ENCODE results near the gene PYY. TPM values are rescaled to one million over a fixed set of nuclear protein-coding genes. Genes with fewer than 3 reads are reported as not detected.

The PYY gene
- total and polyA plus RNA-seq, 2 experiments from 2014 or later, result not detected

- Histone ChIP-seq H3K36me3 (no peaks in the 10 kb centered on the region), H3K27me3 (peaks cover 22% of the 10 kb centered on the region), H3K9me3 (ENCODE audit: low read depth) (no peaks in the 10 kb centered on the region), H3K27ac (no peak overlapping the region), H3K4me3 (no peak overlapping the region), H3K4me1 (ENCODE audit: low read depth) (no peaks in the 10 kb centered on the region)
- DNase-seq (ENCODE audit: low read depth in 1 of 2, low spot score in 1 of 2), result no peak
- no peak for TF ChIP-seq CTCF (IDR thresholded peaks at IDR 0.05; ENCODE audit: low read depth, low read length)
Measured at GRCh38 chr17:43924558-43924957, 29.2 kb downstream of the PYY start.

GRCh38 chr17:43920500-43921095, 33.1 kb downstream of the PYY start:
- no peak for TF ChIP-seq CTCF (IDR thresholded peaks at IDR 0.05; ENCODE audit: low read depth, low read length)
- peaks cover 5% of the 10 kb centered on the region for H3K27me3 ChIP-seq

GRCh38 chr17:43918026-43918389, 35.7 kb downstream of the PYY start:
- Histone ChIP-seq H3K36me3 (no peaks in the 10 kb centered on the region), H3K9me3 (ENCODE audit: low read depth) (no peaks in the 10 kb centered on the region), H3K27me3 (peaks cover 5% of the 10 kb centered on the region), H3K27ac (no peak overlapping the region), H3K4me1 (ENCODE audit: low read depth) (no peaks in the 10 kb centered on the region), H3K4me3 (no peak overlapping the region)
- no peak for DNase-seq (ENCODE audit: low read depth in 1 of 2, low spot score in 1 of 2)
- no peak for TF ChIP-seq CTCF (IDR thresholded peaks at IDR 0.05; ENCODE audit: low read depth, low read length)

More at GRCh38 chr17:43920500-43921095, 33.1 kb downstream of the PYY start:
- no peak overlapping the region for H3K27ac ChIP-seq
- no peaks in the 10 kb centered on the region for H3K4me1 ChIP-seq (ENCODE audit: low read depth)
- DNase-seq (ENCODE audit: low read depth in 1 of 2, low spot score in 1 of 2), result no peak
- H3K36me3 ChIP-seq, result no peaks in the 10 kb centered on the region
- no peaks in the 10 kb centered on the region for H3K9me3 ChIP-seq (ENCODE audit: low read depth)
- no peak overlapping the region for H3K4me3 ChIP-seq

GRCh38 chr17:43917348-43918025, 36.3 kb downstream of the PYY start:
- no peaks in the 10 kb centered on the region for H3K9me3 ChIP-seq (ENCODE audit: low read depth)
- no peaks in the 10 kb centered on the region for H3K4me1 ChIP-seq (ENCODE audit: low read depth)
- H3K36me3 ChIP-seq, result no peaks in the 10 kb centered on the region
- peaks cover 5% of the 10 kb centered on the region for H3K27me3 ChIP-seq
- DNase-seq (ENCODE audit: low read depth in 1 of 2, low spot score in 1 of 2), result peak; percentile 45
- no peak overlapping the region for H3K4me3 ChIP-seq
- peak; percentile 57 for TF ChIP-seq CTCF (IDR thresholded peaks at IDR 0.05; ENCODE audit: low read depth, low read length)
- H3K27ac ChIP-seq, result no peak overlapping the region

- no peaks in the 10 kb centered on the region for H3K4me1 ChIP-seq (ENCODE audit: low read depth)
- H3K36me3 ChIP-seq, result no peaks in the 10 kb centered on the region
- H3K4me3 ChIP-seq, result no peak overlapping the region
- H3K9me3 ChIP-seq (ENCODE audit: low read depth), result no peaks in the 10 kb centered on the region
- H3K27ac ChIP-seq, result no peak overlapping the region
- TF ChIP-seq CTCF (IDR thresholded peaks at IDR 0.05; ENCODE audit: low read depth, low read length), result no peak
- H3K27me3 ChIP-seq, result peaks cover 5% of the 10 kb centered on the region
- no peak for DNase-seq (ENCODE audit: low read depth in 1 of 2, low spot score in 1 of 2)
Measured at GRCh38 chr17:43917016-43917347, 36.8 kb downstream of the PYY start.
